Ovary (tissue), 9 donors: ENCODE data around the gene CDK9. TPM values are rescaled to one million over a fixed set of nuclear protein-coding genes. Genes with fewer than 3 reads are reported as not detected.

Experiments used
- DNase-seq, 5 donors: peaks; one replicate each; pipeline ENCODE4 v3.0.0-alpha.2; 2019 to 2020
- H3K27ac ChIP-seq, 2 donors: fragments of 200-600 bp; one replicate each; pipeline versions ENCODE4 v1.5.1 to v1.8.0; 2019 to 2022
- H3K27me3 ChIP-seq: fragments of 200-600 bp; one replicate; pipeline ENCODE4 v1.8.0; 2022
- H3K36me3 ChIP-seq: fragments of 200-600 bp; sonication (generic); one replicate; pipeline ENCODE4 v1.5.1; 2019
- H3K4me1 ChIP-seq: one replicate; pipeline ENCODE4 v1.8.1; 2013; ENCODE audit warnings: mild to moderate bottlenecking, moderate library complexity; ENCODE audit not compliant: insufficient read depth
- H3K4me3 ChIP-seq: fragments of 200-600 bp; sonication (generic); one replicate; pipeline ENCODE4 v1.5.1; 2017
- H3K9me3 ChIP-seq, 2 donors: fragments of 200-600 bp in 1 of 2; sonication (generic) in 1 of 2; one replicate each; pipeline versions ENCODE4 v1.5.1 to v1.8.1; 2013 to 2019; ENCODE audit warnings: mild to moderate bottlenecking in 1 of 2, moderate library complexity in 1 of 2
- EP300 ChIP-seq: sonication (generic); formaldehyde crosslinking; IDR thresholded peaks from one replicate; pipeline ENCODE4 v1.6.1; 2017; ENCODE audit warnings: antibody characterized with exemption
- POLR2A ChIP-seq: fragments of 450-650 bp; IDR thresholded peaks from one replicate; pipeline ENCODE4 v1.6.1; 2017; ENCODE audit warnings: antibody characterized with exemption, mild to moderate bottlenecking, moderate library complexity
- WGBS, 3 donors: extraction: QIAGEN DNeasy Blood & Tissue Kit in 1 of 3; methylation state at CpG; one replicate each; pipeline versions ENCODE4 v1.1.5 to v1.1.7; 2013 to 2017; 5-methylcytosine and 5-hydroxymethylcytosine counted together
- intact Hi-C, 4 donors: fragments of 100-400 bp; cut with DNase I; formaldehyde crosslinking; loops; one replicate each; pipeline versions ENCODE4 v1.11.0 to v1.15.1; 2022 to 2023
- polyA plus RNA-seq, 2 donors: library from polyadenylated mRNA; stranded (reverse); fragments of 200-250 nt in 1 of 2; fragments of 350-450 nt in 1 of 2; fragmentation: Illumina TruSeq in 1 of 2; extraction: RNeasy Lipid Tissue Mini Kit (QIAGEN cat#74804) in 1 of 2; gene quantifications; one replicate each; pipeline ENCODE4 v1.2.3, GENCODE V29; 2013 to 2014
- total RNA-seq, 7 donors: library from RNA; depleted of rRNA in 2 of 7; stranded (reverse); fragments of >200 nt in 2 of 7; fragmentation: NEBNext Ultra II Directional in 3 of 7; extraction: Animal tissue kit (Norgen Biotek cat#: 25700) in 3 of 7; gene quantifications; one replicate each; pipeline versions ENCODE4 v1.1.0 to v1.2.4, GENCODE V29; 2016 to 2023
- TF ChIP-seq, protein P1 (sequence below), 3 donors: fragments of 450-650 bp in 2 of 3; fragments of 200-600 bp in 1 of 3; IDR thresholded peaks; one replicate each; pipeline versions ENCODE4 v1.5.1 to v1.8.0; 2016 to 2022; ENCODE audit warnings: antibody characterized with exemption in 3 of 3, mild to moderate bottlenecking in 1 of 3
- donor health status: DM: no; HTN: no; CAD: no; lungs with moderate emphysema.
- donor health status: DM: no; HTN: no; CAD: no.
- donor health status: Bipolar disorder and iron deficiency.
- donor health status: DM: yes; HTN: yes; CAD: no.
- donor health status: DM: no; HTN: no; CAD: no.
- donor health status: DM: yes; HTN: yes; CAD: no.

Gene CDK9
- total and polyA plus RNA-seq, 9 donors, result 71.7 to 209 (median 129) TPM

DNA sequence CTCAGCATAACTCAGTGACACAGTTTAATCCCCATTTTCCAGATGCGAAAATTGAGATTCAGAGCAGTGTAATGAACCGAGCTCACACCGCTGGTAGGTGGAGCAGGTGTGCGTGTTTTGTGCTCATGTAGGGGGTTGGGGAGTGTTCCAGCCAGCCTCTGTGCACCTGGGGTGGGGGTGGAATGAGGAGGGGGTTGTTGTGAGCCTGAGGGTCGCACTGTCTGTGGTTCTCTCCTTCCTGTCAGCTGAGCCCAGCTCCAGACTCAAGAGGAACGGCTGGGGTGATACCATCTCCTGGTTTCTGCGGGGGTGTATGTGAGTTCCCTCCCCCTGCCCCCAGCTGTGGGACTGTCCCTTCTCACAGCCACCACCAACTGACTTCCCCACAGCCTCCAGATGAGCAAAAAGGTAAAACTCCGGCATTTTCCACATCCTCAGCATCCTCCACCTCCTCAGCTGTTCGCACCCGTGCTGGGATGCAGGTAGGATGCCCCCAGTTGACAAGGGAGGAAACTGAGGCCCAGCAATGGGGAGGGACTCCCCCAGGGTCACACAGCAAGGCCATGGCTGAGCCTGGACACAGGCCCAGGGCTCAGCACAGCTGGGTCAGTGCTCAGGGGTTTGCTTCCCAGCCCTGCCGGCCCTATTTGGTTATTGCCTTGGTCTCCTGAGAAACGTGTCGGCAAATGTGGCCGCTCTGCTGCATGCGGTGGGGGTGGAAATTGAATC lies 9.5 kb upstream of the CDK9 start:
- Histone ChIP-seq H3K36me3 (no peaks in the 10 kb centered on the region), H3K27me3 (no peaks in the 10 kb centered on the region), H3K4me3 (no peak overlapping the region), H3K27ac (no peak overlapping the region), H3K4me1 (peaks cover 2% of the 10 kb centered on the region), H3K9me3 (no peaks in the 10 kb centered on the region)
- intact Hi-C loops, result no loop called here
- DNase-seq, result no peak
- TF ChIP-seq, protein P1, sequence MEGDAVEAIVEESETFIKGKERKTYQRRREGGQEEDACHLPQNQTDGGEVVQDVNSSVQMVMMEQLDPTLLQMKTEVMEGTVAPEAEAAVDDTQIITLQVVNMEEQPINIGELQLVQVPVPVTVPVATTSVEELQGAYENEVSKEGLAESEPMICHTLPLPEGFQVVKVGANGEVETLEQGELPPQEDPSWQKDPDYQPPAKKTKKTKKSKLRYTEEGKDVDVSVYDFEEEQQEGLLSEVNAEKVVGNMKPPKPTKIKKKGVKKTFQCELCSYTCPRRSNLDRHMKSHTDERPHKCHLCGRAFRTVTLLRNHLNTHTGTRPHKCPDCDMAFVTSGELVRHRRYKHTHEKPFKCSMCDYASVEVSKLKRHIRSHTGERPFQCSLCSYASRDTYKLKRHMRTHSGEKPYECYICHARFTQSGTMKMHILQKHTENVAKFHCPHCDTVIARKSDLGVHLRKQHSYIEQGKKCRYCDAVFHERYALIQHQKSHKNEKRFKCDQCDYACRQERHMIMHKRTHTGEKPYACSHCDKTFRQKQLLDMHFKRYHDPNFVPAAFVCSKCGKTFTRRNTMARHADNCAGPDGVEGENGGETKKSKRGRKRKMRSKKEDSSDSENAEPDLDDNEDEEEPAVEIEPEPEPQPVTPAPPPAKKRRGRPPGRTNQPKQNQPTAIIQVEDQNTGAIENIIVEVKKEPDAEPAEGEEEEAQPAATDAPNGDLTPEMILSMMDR (IDR thresholded peaks at IDR 0.05), result no peak
- TF ChIP-seq POLR2A, result no peak
- TF ChIP-seq EP300, result no peak
- 75 to 76% (median 76%) methylated on average over 15 of the region's 15 CpGs for WGBS, 3 donors

DNA sequence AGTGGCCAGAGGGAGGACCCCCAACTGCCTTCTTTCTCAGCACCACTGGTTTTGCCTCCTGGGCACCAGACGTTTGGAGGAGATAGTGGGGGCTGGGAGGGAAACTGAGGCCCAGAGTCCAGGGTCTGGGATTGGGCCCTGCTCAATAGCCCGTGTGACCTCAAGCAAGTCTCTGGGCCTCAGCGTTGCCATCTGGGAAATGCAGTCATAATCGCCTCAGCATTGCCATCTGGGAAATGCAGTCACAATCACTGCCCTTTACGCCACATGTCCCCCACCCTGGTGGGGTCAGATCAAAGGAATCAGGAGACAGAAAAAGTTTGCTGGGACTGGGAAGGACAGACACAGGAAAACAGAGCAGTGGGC lies 8.9 kb upstream of the CDK9 start:
- H3K9me3 ChIP-seq, result no peaks in the 10 kb centered on the region
- intact Hi-C loops, result no loop called here
- 75 to 78% (median 76%) methylated on average over 5 of the region's 5 CpGs for WGBS, 3 donors
- H3K27ac ChIP-seq, result no peak overlapping the region
- DNase-seq, result no peak
- H3K4me1 ChIP-seq, result no peaks in the 10 kb centered on the region
- no peak overlapping the region for H3K4me3 ChIP-seq
- no peak for TF ChIP-seq EP300
- H3K36me3 ChIP-seq, result no peaks in the 10 kb centered on the region
- no peaks in the 10 kb centered on the region for H3K27me3 ChIP-seq

DNA sequence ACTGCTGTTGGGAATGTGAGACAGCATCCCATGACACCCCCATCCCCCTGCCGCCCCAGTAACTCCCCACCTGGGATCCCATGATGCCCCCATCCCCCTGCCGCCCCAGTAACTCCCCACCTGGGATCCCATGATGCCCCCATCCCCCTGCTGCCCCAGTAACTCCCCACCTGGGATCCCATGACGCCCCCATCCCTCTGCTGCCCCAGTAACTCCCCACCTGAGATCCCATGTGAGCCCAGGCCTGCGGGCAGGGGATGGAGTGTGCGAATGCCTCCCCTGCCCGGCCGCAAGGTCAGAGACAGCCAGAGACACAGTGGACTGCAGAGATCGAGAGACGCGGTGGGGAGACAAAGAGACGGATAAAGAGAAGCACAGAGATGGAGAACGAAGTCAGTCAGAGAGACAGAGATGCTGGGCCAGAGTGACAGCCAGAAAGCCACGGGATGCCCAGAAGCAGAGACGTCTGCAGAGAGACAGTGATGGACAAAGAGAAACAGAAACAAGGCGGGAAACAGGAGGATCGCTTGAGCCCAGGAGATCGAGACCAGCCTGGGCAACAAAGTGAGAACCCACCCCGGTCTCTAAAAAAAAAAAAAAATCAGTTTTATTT lies 8.4 kb upstream of the CDK9 start:
- no peaks in the 10 kb centered on the region for H3K9me3 ChIP-seq
- H3K27ac ChIP-seq, result no peak overlapping the region
- no peaks in the 10 kb centered on the region for H3K27me3 ChIP-seq
- H3K4me1 ChIP-seq, result no peaks in the 10 kb centered on the region
- no peak overlapping the region for H3K4me3 ChIP-seq
- WGBS, 3 donors, result 80 to 87% (median 85%) methylated on average over 18 of the region's 18 CpGs
- TF ChIP-seq, protein P1 (IDR thresholded peaks at IDR 0.05), result no peak
- TF ChIP-seq EP300, result no peak
- TF ChIP-seq POLR2A, result no peak
- no peak for DNase-seq
- intact Hi-C loops, result no loop called here
- no peaks in the 10 kb centered on the region for H3K36me3 ChIP-seq

DNA sequence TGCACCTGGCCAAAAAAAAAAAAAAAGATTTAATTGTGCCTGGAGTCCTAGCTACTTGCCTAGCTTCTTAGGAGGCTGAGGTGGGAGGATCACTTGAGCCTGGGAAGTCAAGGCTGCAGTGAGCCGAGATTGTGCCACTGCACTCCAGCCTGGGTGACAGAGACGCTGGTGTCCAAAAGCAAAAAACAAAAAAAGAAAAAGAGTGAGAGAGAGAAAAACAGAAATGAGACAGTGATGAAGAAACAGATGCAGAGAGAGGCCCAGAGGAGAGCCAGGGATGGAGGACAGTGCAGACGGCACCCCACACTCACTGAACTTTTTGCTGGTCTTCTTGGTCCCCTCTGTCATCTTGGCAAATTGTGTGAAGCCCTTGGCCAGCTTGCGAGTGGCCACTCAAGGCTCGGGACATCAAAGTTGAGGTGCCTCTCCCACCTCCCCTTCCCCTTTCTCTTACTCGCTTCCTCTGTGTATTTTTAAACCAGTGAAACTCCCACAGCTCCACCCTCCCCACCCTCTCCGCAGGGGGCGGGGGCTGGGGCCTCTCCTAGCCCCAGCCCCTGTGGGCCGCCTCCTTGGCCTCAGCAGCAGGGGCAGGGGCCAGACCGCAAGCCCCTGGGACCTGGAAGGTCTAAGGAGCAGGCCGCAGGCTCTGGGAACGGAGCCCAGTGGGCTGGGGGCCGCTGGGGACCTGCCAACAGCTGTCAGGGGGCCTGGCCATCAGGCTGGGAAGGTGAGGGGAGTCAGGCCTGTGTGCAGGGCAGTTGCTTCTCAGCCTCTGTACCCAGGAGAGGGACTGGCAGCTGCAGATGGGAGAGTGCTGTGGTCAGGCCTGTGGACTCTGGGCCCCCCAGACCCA lies 7.3 kb upstream of the CDK9 start, which contains the start of gene SH2D3C:
Gene SH2D3C (minus strand): TSS at position 387 of the 856 bp plus-strand sequence. CDS start 39 bp downstream, at position 348.
- DNase-seq, result peak in 1 of 5 donors; percentile 44
- no peaks in the 10 kb centered on the region for H3K9me3 ChIP-seq
- H3K4me3 ChIP-seq, result no peak within 1 kb of the TSS
- H3K27ac ChIP-seq, result peak within 1 kb of the TSS; percentile 68 to 69
- H3K27me3 ChIP-seq, result no peaks in the 10 kb centered on the region
- intact Hi-C loops, result no loop called here
- 34 to 38% (median 37%) methylated on average over 13 of the region's 13 CpGs for WGBS, 3 donors
- TF ChIP-seq, protein P1 (IDR thresholded peaks at IDR 0.05), result no peak
- TF ChIP-seq POLR2A (no peak), EP300 (no peak)
- H3K36me3 ChIP-seq, result no peaks in the 10 kb centered on the region
- H3K4me1 ChIP-seq, result no peaks in the 10 kb centered on the region
